Measurements from ENCODE around the gene TUBGCP2. TPM values are rescaled to one million over a fixed set of nuclear protein-coding genes. Genes with fewer than 3 reads are reported as not detected.

TUBGCP2 gene
- total RNA-seq, 1 experiment from 2014 or later, result 23.3 TPM

Other genes with a start within 250 kb of the TUBGCP2 start
- gene ADGRA1, start 220.9 kb downstream of the TUBGCP2 start, total RNA-seq (2014; rRNA removed; shearing (Covaris generic)), result 0.81 and 1.0 TPM in 2 replicates
- 1.1 TPM in 1 of 2 replicates, not detected in the other for gene KNDC1, start 148.7 kb downstream of the TUBGCP2 start, total RNA-seq (2014; rRNA removed; shearing (Covaris generic))
- not detected in 2 replicates for gene UTF1, start 78.7 kb downstream of the TUBGCP2 start, total RNA-seq (2014; rRNA removed; shearing (Covaris generic))
- gene VENTX, start 71.0 kb downstream of the TUBGCP2 start, total RNA-seq (2014; rRNA removed; shearing (Covaris generic)), result 0.10 and 0.26 TPM in 2 replicates
- 0.56 and 0.67 TPM in 2 replicates for gene ADAM8, start 32.0 kb downstream of the TUBGCP2 start, total RNA-seq (2014; rRNA removed; shearing (Covaris generic))
- 23.9 and 28.5 TPM in 2 replicates for gene ZNF511, start within 50 bp of the TUBGCP2 start, total RNA-seq (2014; rRNA removed; shearing (Covaris generic))
- gene CALY, start 28.0 kb upstream of the TUBGCP2 start, total RNA-seq (2014; rRNA removed; shearing (Covaris generic)), result not detected in 2 replicates
- gene PRAP1, start 38.5 kb upstream of the TUBGCP2 start, total RNA-seq (2014; rRNA removed; shearing (Covaris generic)), result not detected in 2 replicates
- gene FUOM, start 49.1 kb upstream of the TUBGCP2 start, total RNA-seq (2014; rRNA removed; shearing (Covaris generic)), result not detected in 2 replicates
- 63.6 and 65.7 TPM in 2 replicates for gene ECHS1, start 64.5 kb upstream of the TUBGCP2 start, total RNA-seq (2014; rRNA removed; shearing (Covaris generic))
- gene PAOX, start 70.4 kb upstream of the TUBGCP2 start, total RNA-seq (2014; rRNA removed; shearing (Covaris generic)), result not detected in 2 replicates
- 21.7 and 26.4 TPM in 2 replicates for gene MTG1, start 85.3 kb upstream of the TUBGCP2 start, total RNA-seq (2014; rRNA removed; shearing (Covaris generic))
- gene SPRN, start 115.8 kb upstream of the TUBGCP2 start, total RNA-seq (2014; rRNA removed; shearing (Covaris generic)), result not detected in 2 replicates
- gene SCART1, start 145.1 kb upstream of the TUBGCP2 start, total RNA-seq (2014; rRNA removed; shearing (Covaris generic)), result 0.13 and 0.34 TPM in 2 replicates
- 0.03 and 0.06 TPM in 2 replicates for gene CYP2E1, start 218.5 kb upstream of the TUBGCP2 start, total RNA-seq (2014; rRNA removed; shearing (Covaris generic))